ENCODE results near the gene ATP9A.
"Not testable (repeated sequence)": the region's sequence is repeated elsewhere in the genome, so short reads cannot be mapped to it uniquely, and the experiment has no call there.

Gene ATP9A

GRCh38 chr20:51579137-51579536, 189.1 kb downstream of the ATP9A start:
- no peak for DNase-seq (ENCODE audit: low read depth in 4 of 4, low spot score in 1 of 4)

GRCh38 chr20:51578145-51578459, 190.1 kb downstream of the ATP9A start:
- no peak for DNase-seq (ENCODE audit: low read depth in 4 of 4, low spot score in 1 of 4)

DNA sequence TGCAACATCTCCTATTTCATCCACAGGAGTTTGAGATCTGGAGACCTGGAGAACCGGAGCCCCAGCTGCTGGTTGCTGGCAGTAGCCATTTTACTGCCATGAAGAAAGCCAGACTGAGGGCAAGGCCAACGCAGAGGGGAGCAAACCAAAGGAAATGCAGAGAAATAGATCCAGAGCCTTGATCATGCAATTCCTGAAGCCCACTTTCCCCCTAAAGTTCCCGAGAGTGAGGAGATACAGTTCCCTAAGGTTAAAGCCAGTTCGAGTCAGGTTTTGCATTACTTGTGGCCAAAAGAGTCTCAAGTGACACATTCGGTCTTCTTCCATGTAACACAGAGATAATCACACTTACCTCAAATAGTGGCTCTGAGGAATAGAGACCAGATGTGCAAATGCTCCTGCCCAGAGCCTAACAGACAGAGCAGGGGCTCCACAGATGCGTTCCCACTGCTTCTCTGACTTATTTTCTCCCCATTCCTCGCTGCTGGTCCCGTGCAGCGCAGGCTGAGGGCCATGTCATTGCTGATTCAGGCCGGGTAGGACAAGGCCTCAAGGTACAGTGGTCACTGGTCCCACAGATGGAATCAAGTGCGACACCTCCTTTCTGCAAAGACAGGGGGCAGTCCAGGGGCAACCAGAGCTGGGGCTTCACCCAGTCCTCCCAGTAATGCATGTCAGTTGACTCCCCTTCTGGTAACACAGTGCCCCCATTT, 190.6 kb downstream of the ATP9A start:
- DNase-seq (ENCODE audit: low read depth in 4 of 4, low spot score in 1 of 4), result no peak

DNA sequence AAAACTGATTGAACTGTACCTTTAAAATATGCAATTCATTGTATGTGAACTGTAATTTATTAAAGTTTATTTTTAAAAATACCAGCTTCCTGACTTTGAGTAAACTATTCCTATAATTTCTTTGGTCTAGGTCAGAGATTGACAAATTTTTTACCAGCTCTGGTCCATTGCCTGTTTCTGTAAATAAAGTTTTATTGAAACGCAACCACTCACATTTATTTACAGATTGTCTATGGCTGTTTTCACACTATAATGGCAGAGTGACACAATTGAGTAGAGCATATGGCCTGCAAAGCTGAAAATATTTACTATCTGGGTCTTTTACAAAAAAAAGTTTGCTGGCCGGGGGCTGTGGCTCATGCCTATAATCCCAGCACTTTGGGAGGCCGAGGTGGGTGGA, 192.7 kb downstream of the ATP9A start:
- no peak for DNase-seq (ENCODE audit: low read depth in 4 of 4, low spot score in 1 of 4)

- peak in 2 of 4 experiments; percentile 25 to 41 for DNase-seq (ENCODE audit: low read depth in 4 of 4, low spot score in 1 of 4)
Observed at GRCh38 chr20:51574248-51575033, 193.7 kb downstream of the ATP9A start.

DNA sequence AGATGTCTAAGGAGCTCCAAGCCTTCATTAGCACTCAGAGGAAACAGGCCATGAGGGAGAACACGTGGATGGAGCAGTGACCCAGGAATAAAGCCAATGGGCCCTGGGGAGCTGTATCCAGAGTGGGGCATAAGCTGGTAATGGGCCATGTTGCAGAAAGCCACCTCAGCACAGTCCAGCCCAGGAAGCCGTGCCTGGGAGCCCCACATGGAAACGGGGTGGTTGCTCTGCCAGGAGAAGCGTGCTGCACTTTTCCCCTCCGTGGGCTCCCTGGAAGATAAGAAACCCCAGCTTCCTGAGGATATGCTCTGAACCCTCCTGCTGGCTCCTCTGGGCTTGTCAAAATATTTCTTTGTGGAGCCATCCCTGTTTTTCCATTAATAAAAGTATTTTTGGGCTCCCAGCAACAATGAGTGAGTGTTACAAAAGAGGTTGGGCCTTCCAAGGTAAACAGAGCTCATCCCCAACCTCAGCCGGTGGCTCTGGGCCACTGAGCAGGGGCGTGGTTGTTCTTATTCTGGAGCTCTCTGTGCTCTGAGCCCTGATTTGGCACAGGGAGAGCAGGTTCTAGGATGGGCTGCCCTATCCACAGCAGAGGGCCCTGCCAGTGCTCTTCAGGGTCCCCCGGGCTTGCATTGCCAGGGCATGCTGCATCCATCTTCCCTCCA, 194.5 kb downstream of the ATP9A start:
- no peak for DNase-seq (ENCODE audit: low read depth in 4 of 4, low spot score in 1 of 4)

GRCh38 chr20:51571460-51571794, 196.8 kb downstream of the ATP9A start:
- no peak for DNase-seq (ENCODE audit: low read depth in 4 of 4, low spot score in 1 of 4)

DNA sequence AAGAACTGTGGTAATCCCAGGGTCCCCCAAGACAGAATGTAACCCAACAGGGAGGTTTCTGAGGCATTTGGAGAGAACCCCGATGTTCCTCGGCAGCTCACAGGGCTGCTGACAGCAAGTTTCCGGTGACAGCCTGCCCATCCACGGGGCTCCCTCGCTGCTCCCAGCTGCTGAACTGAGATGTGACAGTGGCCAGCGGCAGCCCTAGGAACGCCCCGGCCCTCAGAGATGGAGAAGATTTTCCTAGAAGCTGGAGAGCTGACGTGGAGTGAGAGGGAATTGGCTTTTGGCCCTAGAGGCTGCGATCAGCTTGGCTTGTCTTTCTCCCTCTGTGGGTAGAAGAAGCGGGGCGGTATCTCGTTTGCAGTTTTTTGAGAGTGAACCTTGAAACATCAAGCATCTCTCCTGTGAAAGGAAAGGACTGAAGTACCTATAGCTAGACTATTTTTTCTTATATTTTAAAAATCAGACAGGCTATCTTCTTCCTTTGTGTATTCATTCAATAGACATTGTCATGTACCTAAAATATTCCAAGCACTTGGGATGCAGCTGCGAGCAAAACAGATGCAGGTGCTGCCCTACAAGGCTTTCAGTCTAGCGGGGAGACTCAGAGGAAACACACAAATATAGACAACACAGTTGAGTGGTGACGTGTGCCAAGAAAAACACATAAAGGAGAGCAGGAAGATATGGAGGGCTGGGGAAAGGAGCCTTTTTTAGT, 197.3 kb downstream of the ATP9A start:
- no peak for DNase-seq (ENCODE audit: low read depth in 4 of 4, low spot score in 1 of 4)

- no peak for DNase-seq (ENCODE audit: low read depth in 4 of 4, low spot score in 1 of 4)
Observed at GRCh38 chr20:51569815-51570738, 198.1 kb downstream of the ATP9A start.

GRCh38 chr20:51568533-51568932, 199.7 kb downstream of the ATP9A start:
- not testable (repeated sequence) for DNase-seq (ENCODE audit: low read depth in 4 of 4, low spot score in 1 of 4)

DNA sequence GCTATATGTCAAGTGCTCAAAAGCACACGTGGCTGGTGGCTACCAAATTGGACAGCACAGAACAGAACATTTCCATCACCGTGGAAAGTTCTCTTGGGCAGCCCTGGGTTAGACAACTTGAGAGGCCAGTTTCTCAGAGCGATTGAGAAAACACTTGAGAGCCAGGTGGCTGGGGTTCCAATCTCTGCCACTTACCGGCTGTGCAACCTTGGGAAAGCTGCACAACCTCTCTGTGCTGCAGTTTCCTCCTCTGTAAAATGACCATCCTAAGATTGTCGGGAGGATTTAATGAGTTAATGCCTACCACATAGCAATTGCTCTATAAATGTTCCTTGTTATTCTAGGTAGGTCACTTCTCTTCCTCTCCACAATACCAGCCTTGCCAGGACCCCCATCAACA, 200.6 kb downstream of the ATP9A start:
- no peak for DNase-seq (ENCODE audit: low read depth in 4 of 4, low spot score in 1 of 4)

DNA sequence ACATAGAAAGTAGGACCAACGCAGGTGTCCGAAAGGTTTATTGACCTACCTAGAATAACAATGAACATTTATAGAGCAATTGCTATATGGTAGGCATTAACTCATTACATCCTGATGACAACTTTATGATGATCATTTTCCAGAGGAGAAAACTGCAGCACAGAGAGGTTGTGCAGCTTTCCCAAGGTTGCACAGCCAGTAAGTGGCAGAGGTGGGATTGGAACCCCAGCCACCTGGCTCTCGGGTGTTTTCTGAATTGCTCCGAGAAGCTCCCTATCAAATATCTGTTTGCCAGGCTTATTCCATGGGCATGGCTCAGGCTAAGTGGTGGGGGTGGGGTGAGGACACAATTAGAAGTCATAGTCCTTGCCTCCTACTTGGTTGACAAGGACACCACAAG, 201.6 kb downstream of the ATP9A start:
- no peak for DNase-seq (ENCODE audit: low read depth in 4 of 4, low spot score in 1 of 4)

DNA sequence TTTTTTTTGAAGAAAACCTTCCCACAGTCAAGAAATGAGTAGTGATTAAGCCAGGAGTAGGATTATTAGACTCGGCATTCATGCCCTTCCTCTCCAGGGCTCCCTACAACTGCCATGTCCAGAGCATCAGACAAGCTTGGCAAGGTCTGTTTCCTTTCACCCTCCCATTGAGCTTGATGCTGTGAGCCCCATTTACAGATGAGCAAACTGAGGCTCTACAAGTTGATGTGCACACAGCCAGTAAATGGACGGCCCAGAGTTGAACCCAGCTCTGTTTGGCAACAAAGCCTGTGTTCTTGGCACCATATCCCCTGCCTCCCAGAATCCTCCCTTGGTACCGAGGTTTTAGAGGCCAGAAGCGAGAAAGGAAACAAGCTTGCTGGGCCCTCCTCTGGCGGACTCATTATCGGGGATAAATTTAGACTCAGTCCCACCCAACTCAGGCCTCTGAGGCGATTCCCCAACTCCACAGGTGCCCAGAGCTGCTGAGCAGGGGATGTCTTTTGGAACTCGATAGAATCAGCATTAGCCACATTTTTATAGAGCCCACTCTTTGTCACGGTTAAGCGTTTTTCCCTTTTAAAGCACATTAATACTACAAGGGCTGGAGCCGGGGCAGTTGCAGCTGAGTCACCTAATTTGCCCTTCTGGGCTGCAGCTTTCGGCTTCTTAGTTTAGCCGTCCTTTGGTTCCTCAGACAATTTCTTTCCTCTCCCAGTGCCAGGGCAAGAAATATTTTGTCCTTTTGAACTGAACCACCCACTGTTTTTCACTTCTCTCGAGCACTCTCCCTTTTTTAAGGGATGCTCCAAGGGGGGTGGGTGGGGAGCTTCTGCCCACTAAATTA, 202.7 kb downstream of the ATP9A start:
- no peak for DNase-seq (ENCODE audit: low read depth in 4 of 4, low spot score in 1 of 4)

DNA sequence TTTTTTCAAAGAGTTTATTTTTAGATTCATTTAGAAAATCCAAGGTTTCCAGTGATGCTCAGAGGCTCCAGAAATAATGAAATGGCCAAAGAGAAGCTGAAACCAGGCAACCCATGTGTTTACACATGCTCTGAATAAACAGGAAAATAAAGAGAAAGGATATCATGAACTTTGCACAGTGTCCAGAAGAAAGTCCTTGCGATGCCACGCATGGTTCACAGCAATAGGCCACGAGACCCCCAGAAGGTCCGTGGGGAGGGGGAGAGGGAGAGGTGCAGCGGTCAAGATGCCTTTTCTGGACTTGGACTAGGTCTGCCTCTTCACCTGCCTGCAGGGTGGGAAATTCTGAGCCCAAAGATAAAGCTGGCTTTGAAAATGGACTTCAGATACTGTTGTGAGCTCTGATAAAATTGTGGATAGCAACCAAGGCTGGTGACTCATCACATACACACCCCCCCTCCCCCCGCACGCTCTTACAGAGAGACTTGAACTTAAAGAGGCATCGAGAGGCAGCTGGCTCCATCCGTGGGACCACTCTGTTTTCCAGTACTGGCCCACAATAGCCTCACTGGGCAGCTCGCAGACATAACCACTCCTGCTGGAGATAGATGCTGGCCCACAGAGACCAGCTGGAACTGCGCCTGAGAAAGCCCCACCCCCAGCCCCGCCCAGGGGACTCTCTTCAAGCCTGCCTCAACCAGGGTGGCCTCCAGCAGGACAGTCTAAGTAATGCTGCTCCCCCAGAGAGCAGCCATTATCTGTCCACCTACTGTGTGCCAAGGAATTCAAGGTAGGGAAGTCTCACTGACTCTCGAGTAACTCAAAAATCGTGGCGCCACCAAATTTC, 204.5 kb downstream of the ATP9A start:
- DNase-seq (ENCODE audit: low read depth in 4 of 4, low spot score in 1 of 4), result no peak

DNA sequence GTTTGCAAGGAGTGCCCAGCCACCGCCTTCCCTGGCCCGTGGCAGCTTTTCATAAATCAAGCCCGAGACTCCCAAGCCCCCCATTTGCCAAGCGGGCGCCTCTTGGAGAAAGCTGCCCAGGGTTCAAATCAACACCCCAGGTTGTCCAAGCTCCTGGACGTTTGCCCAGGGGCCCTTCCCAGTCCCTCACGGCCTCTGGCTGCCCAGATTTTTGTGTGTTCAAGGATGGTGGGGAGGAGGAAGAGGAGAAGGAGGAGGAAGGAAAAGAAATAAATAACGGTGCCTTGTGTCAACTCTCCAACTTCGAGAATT, 205.1 kb downstream of the ATP9A start:
- DNase-seq (ENCODE audit: low read depth in 4 of 4, low spot score in 1 of 4), result no peak

- no peak for DNase-seq (ENCODE audit: low read depth in 4 of 4, low spot score in 1 of 4)
Observed at GRCh38 chr20:51562332-51563173, 205.6 kb downstream of the ATP9A start.

DNA sequence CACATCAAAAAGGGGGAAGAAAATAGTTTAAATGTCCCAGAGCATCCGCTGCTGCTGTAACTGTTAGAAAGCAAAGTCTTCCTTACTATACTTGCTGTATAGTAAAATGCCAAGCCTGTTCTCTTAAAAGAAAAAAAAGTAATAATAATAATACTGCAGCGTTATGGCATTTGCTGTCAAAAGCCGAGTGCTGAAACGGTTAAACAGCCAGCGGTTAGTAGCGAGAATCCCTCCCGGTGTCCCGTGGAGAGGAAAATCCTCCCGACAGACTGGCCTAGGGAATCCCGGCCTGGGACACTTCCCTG, 206.2 kb downstream of the ATP9A start:
- DNase-seq (ENCODE audit: low read depth in 4 of 4, low spot score in 1 of 4), result no peak

GRCh38 chr20:51560550-51561307, 207.5 kb downstream of the ATP9A start:
- no peak for DNase-seq (ENCODE audit: low read depth in 4 of 4, low spot score in 1 of 4)
